ENCODE results near the gene MXI1. TPM values are rescaled to one million over a fixed set of nuclear protein-coding genes. Genes with fewer than 3 reads are reported as not detected.

MXI1 gene
- total and polyA plus RNA-seq, 7 donors = 52.2 to 148 (median 92.0) TPM

DNA sequence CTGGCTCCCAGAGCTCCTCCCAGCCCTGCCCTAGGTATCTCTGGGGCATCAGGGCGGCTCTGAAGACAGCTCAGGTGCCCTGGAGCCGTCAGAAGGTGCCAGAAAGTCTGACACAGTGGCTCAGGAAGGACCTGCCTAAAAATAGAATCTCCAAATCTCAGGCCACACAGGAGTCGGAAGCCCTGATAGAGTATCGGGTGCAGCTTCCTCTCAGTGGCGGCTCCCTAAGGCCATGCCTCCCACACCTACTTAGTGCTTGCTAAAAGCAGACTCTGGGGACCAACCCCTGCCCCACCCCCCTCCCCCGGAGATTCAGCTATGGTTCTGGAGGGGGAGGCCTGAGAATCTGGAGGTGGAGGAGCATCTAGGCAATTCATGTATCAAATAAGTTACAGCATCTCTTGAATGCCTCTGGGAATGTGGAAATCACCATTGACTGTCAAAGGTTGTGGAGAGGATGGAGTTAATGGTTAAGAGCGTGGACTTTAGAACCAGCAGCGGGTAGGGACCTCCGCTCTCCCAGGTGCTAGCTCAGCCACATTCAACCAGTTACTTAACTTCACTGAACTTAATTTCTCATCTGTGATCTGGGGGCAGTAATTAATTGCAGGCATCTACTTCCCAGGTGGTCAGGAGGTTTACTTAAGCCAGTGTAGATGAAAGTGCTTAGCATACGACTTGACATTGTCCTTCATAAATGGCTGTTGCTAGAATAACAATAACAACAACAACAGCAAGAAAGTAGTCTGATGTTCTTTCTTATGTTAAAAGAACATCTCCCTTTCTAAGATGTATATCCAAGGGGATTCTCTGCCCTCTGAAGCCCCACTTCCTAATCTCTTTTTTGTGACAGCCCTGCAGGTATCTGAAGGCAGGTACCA, 38.6 kb upstream of the MXI1 start:
- Histone ChIP-seq H3K9me3 (no peaks in the 10 kb centered on the region), H3K27ac (no peak overlapping the region), H3K27me3 (peaks cover 0 to 74% (median 15%) of the 10 kb centered on the region in 3 donors), H3K4me3 (no peak overlapping the region), H3K4me1 (peaks cover 0 to 11% (median 0%) of the 10 kb centered on the region in 4 donors), H3K36me3 (no peaks in the 10 kb centered on the region)
- WGBS, 2 donors = 5 to 11% methylated on average over 10 of the region's 10 CpGs
- no peak for DNase-seq
- TF ChIP-seq EP300 (IDR thresholded peaks at IDR 0.05) (no peak), POLR2A (IDR thresholded peaks at IDR 0.05) (no peak), POLR2AphosphoS5 (IDR thresholded peaks at IDR 0.05) (no peak)
- TF ChIP-seq, protein P1, sequence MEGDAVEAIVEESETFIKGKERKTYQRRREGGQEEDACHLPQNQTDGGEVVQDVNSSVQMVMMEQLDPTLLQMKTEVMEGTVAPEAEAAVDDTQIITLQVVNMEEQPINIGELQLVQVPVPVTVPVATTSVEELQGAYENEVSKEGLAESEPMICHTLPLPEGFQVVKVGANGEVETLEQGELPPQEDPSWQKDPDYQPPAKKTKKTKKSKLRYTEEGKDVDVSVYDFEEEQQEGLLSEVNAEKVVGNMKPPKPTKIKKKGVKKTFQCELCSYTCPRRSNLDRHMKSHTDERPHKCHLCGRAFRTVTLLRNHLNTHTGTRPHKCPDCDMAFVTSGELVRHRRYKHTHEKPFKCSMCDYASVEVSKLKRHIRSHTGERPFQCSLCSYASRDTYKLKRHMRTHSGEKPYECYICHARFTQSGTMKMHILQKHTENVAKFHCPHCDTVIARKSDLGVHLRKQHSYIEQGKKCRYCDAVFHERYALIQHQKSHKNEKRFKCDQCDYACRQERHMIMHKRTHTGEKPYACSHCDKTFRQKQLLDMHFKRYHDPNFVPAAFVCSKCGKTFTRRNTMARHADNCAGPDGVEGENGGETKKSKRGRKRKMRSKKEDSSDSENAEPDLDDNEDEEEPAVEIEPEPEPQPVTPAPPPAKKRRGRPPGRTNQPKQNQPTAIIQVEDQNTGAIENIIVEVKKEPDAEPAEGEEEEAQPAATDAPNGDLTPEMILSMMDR (IDR thresholded peaks at IDR 0.05) = no peak
- intact Hi-C loops (cut with DNase I) = no loop called here

DNA sequence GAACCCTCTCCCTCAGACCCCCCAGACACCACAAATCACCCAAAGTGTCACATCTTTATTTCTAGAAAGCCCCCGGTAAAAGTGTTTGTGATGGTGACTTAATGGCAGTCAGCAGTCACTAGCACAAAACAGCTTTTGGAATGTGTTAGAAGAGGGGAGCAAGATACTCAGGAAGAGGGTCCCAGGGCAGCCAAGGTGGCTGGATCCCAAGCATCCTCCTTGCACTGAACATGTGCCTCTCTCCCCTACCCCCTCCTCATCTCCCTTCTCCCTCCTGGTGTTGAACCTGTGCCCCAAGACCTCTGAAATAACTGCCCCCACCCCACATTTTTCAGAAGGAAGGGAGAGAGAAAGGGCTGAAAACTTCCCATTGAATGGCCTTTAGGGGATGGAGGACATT, 37.8 kb upstream of the MXI1 start:
- DNase-seq = no peak
- Histone ChIP-seq H3K27me3 (peaks cover 0 to 74% (median 15%) of the 10 kb centered on the region in 3 donors), H3K4me3 (no peak overlapping the region), H3K36me3 (no peaks in the 10 kb centered on the region), H3K9me3 (no peaks in the 10 kb centered on the region), H3K27ac (no peak overlapping the region), H3K4me1 (peaks cover 0 to 11% (median 0%) of the 10 kb centered on the region in 4 donors)
- no peak for TF ChIP-seq POLR2AphosphoS5 (IDR thresholded peaks at IDR 0.05)
- no peak for TF ChIP-seq POLR2A (IDR thresholded peaks at IDR 0.05)
- TF ChIP-seq, protein P1 (IDR thresholded peaks at IDR 0.05) = no peak
- TF ChIP-seq EP300 (IDR thresholded peaks at IDR 0.05) = no peak
- WGBS, 2 donors = 27 to 34% methylated on average over 1 of the region's 1 CpG
- intact Hi-C loops (cut with DNase I) = no loop called here

DNA sequence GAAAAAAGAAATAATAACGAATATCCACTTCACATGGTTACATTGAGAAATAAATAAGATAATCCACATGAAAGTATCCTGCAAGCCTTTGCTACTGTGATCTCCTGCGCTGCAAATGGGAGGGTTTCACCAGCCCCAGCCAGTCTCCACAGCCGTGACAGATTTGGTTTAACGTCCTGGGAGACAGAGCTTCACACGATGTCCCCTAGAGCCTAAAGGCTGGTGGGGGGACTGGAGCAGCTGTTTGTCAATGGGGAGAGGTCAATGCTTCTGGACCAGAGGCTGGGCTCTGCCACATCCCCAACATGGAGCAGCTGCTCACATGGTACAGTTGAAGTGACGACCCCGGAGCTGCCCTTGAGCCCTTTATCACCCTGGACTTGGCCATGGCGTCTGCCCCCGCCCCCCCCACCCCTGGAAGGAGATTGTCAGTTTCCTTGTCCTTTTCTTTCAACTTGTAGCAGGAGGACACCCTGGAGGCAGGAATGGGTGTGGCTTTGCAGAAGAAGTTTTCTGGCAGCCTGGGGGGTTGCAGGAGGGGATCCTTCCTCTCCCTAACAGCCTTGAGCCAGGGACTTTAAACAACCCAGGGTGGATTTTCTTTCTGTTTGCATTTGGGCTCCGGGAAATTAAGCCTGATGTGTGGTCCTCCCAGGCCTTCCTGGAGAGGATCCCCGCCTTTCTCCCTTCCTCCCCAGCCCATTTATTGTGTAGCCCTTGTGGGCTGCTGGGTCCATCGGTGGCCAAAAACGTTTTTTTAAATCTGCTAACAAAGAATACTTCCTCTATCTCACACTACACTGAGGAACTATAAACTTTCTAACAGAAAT, 37.0 kb upstream of the MXI1 start:
- Histone ChIP-seq H3K4me1 (peaks cover 0 to 11% (median 0%) of the 10 kb centered on the region in 4 donors), H3K27me3 (peaks cover 0 to 74% (median 15%) of the 10 kb centered on the region in 3 donors), H3K4me3 (no peak overlapping the region), H3K27ac (no peak overlapping the region), H3K9me3 (no peaks in the 10 kb centered on the region), H3K36me3 (no peaks in the 10 kb centered on the region)
- WGBS, 2 donors = 12% methylated on average over 13 of the region's 13 CpGs
- intact Hi-C loops (cut with DNase I) = no loop called here
- TF ChIP-seq POLR2AphosphoS5 (IDR thresholded peaks at IDR 0.05) (no peak), EP300 (IDR thresholded peaks at IDR 0.05) (no peak)
- TF ChIP-seq, protein P1 (IDR thresholded peaks at IDR 0.05) = no peak
- no peak for DNase-seq

DNA sequence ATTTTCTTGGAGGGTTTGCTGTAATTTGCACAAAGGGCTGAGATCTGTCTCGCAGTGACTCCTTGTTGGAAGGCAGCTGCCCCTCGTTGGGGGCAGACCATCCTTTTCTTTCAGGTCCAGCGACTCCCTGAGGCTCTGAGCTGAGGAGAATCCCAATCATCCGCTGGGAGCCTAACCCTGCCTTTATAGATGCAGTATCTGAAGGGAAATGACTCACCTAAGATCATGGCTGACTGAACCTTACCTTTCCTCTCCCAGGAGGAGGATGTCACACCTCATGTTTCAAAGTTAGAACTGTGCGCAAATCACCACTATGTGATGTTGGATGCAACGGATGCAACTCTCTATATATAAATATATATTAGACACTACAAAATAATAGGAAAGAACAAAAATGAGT, 36.4 kb upstream of the MXI1 start:
- DNase-seq = no peak
- H3K9me3 ChIP-seq = no peaks in the 10 kb centered on the region
- 59 to 68% methylated on average over 6 of the region's 6 CpGs for WGBS, 2 donors
- TF ChIP-seq POLR2A (IDR thresholded peaks at IDR 0.05) (no peak), POLR2AphosphoS5 (IDR thresholded peaks at IDR 0.05) (no peak), EP300 (IDR thresholded peaks at IDR 0.05) (no peak)
- TF ChIP-seq, protein P1 (IDR thresholded peaks at IDR 0.05) = no peak
- intact Hi-C loops (cut with DNase I) = no loop called here
- H3K4me1 ChIP-seq = peaks cover 0 to 11% (median 0%) of the 10 kb centered on the region in 4 donors
- peaks cover 0 to 67% (median 12%) of the 10 kb centered on the region in 3 donors for H3K27me3 ChIP-seq
- H3K36me3 ChIP-seq = no peaks in the 10 kb centered on the region
- no peak overlapping the region for H3K4me3 ChIP-seq
- H3K27ac ChIP-seq = no peak overlapping the region

All from sigmoid colon (tissue), 7 donors.